ENCODE results near the gene RAB36. TPM values are rescaled to one million over a fixed set of nuclear protein-coding genes. Genes with fewer than 3 reads are reported as not detected.

RAB36 gene
- polyA plus RNA-seq, 1 donor (not counting 4 experiments of a cell fraction or from before 2014, with no cell fraction given): 1.9 TPM

DNA sequence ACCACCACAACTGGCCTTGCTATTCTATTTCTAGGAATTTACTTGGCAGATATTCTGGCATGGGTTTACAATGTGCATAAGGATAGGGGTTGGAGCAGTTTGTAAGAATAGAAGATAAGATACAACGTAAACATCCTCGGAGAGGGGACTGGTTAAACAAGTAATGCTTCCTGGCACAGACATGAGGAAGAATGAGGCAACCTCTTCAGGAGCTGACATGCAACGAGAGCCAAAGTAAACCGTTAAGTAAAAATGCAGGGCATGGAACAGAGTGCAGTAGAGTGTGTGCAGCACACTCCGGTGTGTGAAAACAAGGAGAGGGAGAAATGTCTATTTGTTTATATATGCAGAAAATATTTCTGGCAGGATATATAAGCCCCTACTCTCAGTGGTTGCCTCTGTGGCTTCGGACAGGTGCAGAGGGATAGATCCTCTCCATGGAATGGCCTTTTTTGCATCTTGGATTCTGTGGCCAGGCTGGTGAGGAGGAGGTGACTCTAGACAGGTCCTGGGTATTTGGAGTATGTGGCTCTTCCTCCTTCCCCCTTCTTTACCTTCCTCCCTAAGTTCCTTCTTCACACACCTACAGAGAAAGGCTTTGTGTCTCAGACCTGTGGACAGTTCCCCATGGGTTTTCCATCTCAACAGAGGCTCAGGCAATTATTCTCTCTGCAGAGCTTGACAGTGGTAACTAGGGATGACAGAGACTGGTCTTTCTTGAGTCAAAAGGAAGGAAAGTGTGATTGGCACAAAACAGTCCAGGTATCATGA lies 2.5 kb downstream of the RAB36 start:
- peaks cover 0 to 1% of the 10 kb centered on the region in 2 experiments for H3K36me3 ChIP-seq (ENCODE audit: control insufficient read depth in 2 of 2, extremely low read depth in 1 of 2, insufficient read depth in 2 of 2, low read length in 2 of 2)
- no peaks in the 10 kb centered on the region for H3K9me3 ChIP-seq (ENCODE audit: control insufficient read depth, low read depth, low read length)
- peaks cover 3% of the 10 kb centered on the region for H4K20me1 ChIP-seq (ENCODE audit: control insufficient read depth, extremely low read depth, insufficient read depth, low read length)
- no peak for TF ChIP-seq EZH2 (IDR thresholded peaks at IDR 0.05; ENCODE audit: low read length)
- TF ChIP-seq, protein P1, sequence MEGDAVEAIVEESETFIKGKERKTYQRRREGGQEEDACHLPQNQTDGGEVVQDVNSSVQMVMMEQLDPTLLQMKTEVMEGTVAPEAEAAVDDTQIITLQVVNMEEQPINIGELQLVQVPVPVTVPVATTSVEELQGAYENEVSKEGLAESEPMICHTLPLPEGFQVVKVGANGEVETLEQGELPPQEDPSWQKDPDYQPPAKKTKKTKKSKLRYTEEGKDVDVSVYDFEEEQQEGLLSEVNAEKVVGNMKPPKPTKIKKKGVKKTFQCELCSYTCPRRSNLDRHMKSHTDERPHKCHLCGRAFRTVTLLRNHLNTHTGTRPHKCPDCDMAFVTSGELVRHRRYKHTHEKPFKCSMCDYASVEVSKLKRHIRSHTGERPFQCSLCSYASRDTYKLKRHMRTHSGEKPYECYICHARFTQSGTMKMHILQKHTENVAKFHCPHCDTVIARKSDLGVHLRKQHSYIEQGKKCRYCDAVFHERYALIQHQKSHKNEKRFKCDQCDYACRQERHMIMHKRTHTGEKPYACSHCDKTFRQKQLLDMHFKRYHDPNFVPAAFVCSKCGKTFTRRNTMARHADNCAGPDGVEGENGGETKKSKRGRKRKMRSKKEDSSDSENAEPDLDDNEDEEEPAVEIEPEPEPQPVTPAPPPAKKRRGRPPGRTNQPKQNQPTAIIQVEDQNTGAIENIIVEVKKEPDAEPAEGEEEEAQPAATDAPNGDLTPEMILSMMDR (optimal IDR thresholded peaks at IDR 0.05 in 1 of 3, IDR thresholded peaks at IDR 0.05 in 1 of 3, conservative IDR thresholded peaks at IDR 0.05 in 1 of 3; ENCODE audit: extremely low read depth in 1 of 3, insufficient read depth in 2 of 3, low read length in 3 of 3): no peak
- H3K9ac ChIP-seq (ENCODE audit: control insufficient read depth, extremely low read depth, insufficient read depth, low read length): no peak overlapping the region
- no peak for DNase-seq (ENCODE audit: low read depth, low spot score)
- H3K27me3 ChIP-seq (ENCODE audit: control insufficient read depth, extremely low read depth, insufficient read depth, low read length): no peaks in the 10 kb centered on the region
- H3K79me2 ChIP-seq (ENCODE audit: control insufficient read depth, insufficient read depth, low read length): no peaks in the 10 kb centered on the region
- peak; percentile 80 for FAIRE-seq
- no peak overlapping the region for H3K27ac ChIP-seq (ENCODE audit: control insufficient read depth, insufficient read depth, low read length)
- H3K4me1 ChIP-seq (ENCODE audit: control insufficient read depth, extremely low read depth, insufficient read depth, low read length): peaks cover 29% of the 10 kb centered on the region
- H2AFZ ChIP-seq (ENCODE audit: control insufficient read depth, low read length): no peak overlapping the region
- H3K4me2 ChIP-seq (ENCODE audit: control insufficient read depth, extremely low read depth, insufficient read depth, low read depth, low read length): peak overlapping the region; percentile 7
- no peak overlapping the region for H3K4me3 ChIP-seq (ENCODE audit: control insufficient read depth in 2 of 3, extremely low read depth in 1 of 3, insufficient read depth in 2 of 3, low read depth in 1 of 3, low read length in 3 of 3)
- no peaks in the 10 kb centered on the region for H3K9me1 ChIP-seq (ENCODE audit: control insufficient read depth, extremely low read depth, insufficient read depth, low read length)
- dilution Hi-C loops (cut with MboI; ENCODE audit: extremely low pct_ligation_motif_present, low sequenced_read_pairs): no loop called here

DNA sequence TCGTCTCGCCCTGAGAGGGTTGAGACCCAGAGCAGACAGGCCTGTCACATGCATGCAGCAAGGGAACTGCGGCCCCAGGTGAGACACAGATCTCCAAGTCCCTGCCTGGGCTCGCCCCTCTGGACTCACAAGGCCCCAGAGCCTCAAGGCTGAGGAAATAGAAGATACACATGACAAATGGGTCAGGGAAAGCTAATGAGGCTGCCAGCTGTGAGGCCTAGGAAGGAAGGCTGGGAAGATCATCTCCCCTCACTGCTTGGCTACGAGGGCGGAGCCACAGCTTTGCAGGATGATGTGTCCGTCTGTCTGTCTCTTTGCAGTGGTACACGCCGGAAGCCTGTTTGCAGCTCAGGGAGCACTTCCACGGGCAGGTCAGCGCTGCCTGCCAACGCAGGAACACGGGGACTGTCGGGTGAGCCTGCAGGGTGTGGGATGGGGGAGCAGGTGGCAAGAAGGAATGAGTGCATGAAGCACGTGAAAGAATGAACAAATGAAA lies 4.5 kb downstream of the RAB36 start:
- dilution Hi-C loops (cut with MboI; ENCODE audit: extremely low pct_ligation_motif_present, low sequenced_read_pairs): no loop called here
- Histone ChIP-seq H3K4me2 (ENCODE audit: control insufficient read depth, extremely low read depth, insufficient read depth, low read depth, low read length) (no peak overlapping the region), H3K36me3 (ENCODE audit: control insufficient read depth in 2 of 2, extremely low read depth in 1 of 2, insufficient read depth in 2 of 2, low read length in 2 of 2) (peaks cover 0 to 1% of the 10 kb centered on the region in 2 experiments), H3K9me3 (ENCODE audit: control insufficient read depth, low read depth, low read length) (no peaks in the 10 kb centered on the region), H3K9me1 (ENCODE audit: control insufficient read depth, extremely low read depth, insufficient read depth, low read length) (no peaks in the 10 kb centered on the region), H3K4me1 (ENCODE audit: control insufficient read depth, extremely low read depth, insufficient read depth, low read length) (peaks cover 33% of the 10 kb centered on the region), H4K20me1 (ENCODE audit: control insufficient read depth, extremely low read depth, insufficient read depth, low read length) (peaks cover 3% of the 10 kb centered on the region), H3K4me3 (ENCODE audit: control insufficient read depth in 2 of 3, extremely low read depth in 1 of 3, insufficient read depth in 2 of 3, low read depth in 1 of 3, low read length in 3 of 3) (no peak overlapping the region), H3K79me2 (ENCODE audit: control insufficient read depth, insufficient read depth, low read length) (no peaks in the 10 kb centered on the region), H3K9ac (ENCODE audit: control insufficient read depth, extremely low read depth, insufficient read depth, low read length) (no peak overlapping the region), H2AFZ (ENCODE audit: control insufficient read depth, low read length) (no peak overlapping the region), H3K27me3 (ENCODE audit: control insufficient read depth, extremely low read depth, insufficient read depth, low read length) (no peaks in the 10 kb centered on the region), H3K27ac (ENCODE audit: control insufficient read depth, insufficient read depth, low read length) (no peak overlapping the region)
- DNase-seq (ENCODE audit: low read depth, low spot score): no peak
- no peak for FAIRE-seq
- TF ChIP-seq, protein P1 (optimal IDR thresholded peaks at IDR 0.05 in 1 of 3, IDR thresholded peaks at IDR 0.05 in 1 of 3, conservative IDR thresholded peaks at IDR 0.05 in 1 of 3; ENCODE audit: extremely low read depth in 1 of 3, insufficient read depth in 2 of 3, low read length in 3 of 3): no peak
- no peak for TF ChIP-seq EZH2 (IDR thresholded peaks at IDR 0.05; ENCODE audit: low read length)

Measured in keratinocyte (primary cell).